HL-60 (cell line): ENCODE measurements around the gene PCDHB8.

Source experiments
- GABPA ChIP-seq: IDR thresholded peaks from 2 replicates; pipeline ENCODE4 v1.6.1; 2012; ENCODE audit warnings: low read depth
- POLR2AphosphoS5 ChIP-seq: IDR thresholded peaks from 2 replicates; pipeline ENCODE4 v1.6.1; 2012; ENCODE audit warnings: low read depth

GRCh38 chr5:141175933-141176332 lies 1.7 kb upstream of the PCDHB8 start:
- TF ChIP-seq GABPA (no peak), POLR2AphosphoS5 (no peak)
